HEK293 (cell line): ENCODE data around the gene RPS6KA2.

Experiments
- CTCF ChIA-PET: fragments of 350-600 bp; formaldehyde crosslinking; extraction: SDS; loops from one replicate; lab custom pipeline; 2021; ENCODE audit warnings: antibody characterized with exemption; lab: Yijun Ruan, JAX
- POLR2A ChIA-PET: fragments of 300-600 bp; formaldehyde crosslinking; extraction: SDS; loops from one replicate; lab custom pipeline; 2020; ENCODE audit warnings: antibody characterized with exemption, inconsistent platforms; lab: Yijun Ruan, JAX
- H3K27ac ChIP-seq: fragments of 200-500 bp; sonication (Bioruptor generic); 2 replicates; pipeline ENCODE4 v1.5.1; 2014; ENCODE audit warnings: low read depth, low read length, control low read depth, inconsistent platforms; ENCODE audit errors: extremely low read depth
- H3K36me3 ChIP-seq, 2 experiments: fragments of 200-500 bp in 1 of 2; sonication (Bioruptor generic) in 1 of 2; 1 replicate in 1 of 2; 2 replicates in 1 of 2; pipeline ENCODE4 v1.5.1; 2014 to 2017; ENCODE audit warnings: inconsistent platforms in 2 of 2, low read length in 2 of 2; ENCODE audit not compliant: control insufficient read depth in 2 of 2, insufficient read depth in 1 of 2
- H3K4me1 ChIP-seq: fragments of 200-500 bp; sonication (Bioruptor generic); 2 replicates; pipeline ENCODE4 v1.5.1; 2014; ENCODE audit warnings: mild to moderate bottlenecking, low read length, inconsistent platforms; ENCODE audit not compliant: control insufficient read depth, insufficient read depth
- H3K4me3 ChIP-seq: 2 replicates; pipeline ENCODE4 v1.5.1; 2011; ENCODE audit warnings: low read depth, mild to moderate bottlenecking, control low read depth, low read length, moderate library complexity
- H3K9me3 ChIP-seq: fragments of 200-500 bp; sonication (Bioruptor generic); 2 replicates; pipeline ENCODE4 v1.5.1; 2014; ENCODE audit warnings: low read depth, low read length, inconsistent platforms; ENCODE audit not compliant: control insufficient read depth, insufficient read depth
- GLI2 ChIP-seq: fragments of 450-650 bp; formaldehyde crosslinking; IDR thresholded peaks from 2 replicates; pipeline ENCODE4; 2017; ENCODE audit warnings: missing biosample characterization, missing genetic modification characterization, low read depth, borderline replicate concordance
- KLF16 ChIP-seq: fragments of 450-650 bp; formaldehyde crosslinking; IDR thresholded peaks from 2 replicates; pipeline ENCODE4 v1.5.1; 2017; ENCODE audit warnings: missing biosample characterization, missing genetic modification characterization
- SP7 ChIP-seq: fragments of 450-650 bp; formaldehyde crosslinking; IDR thresholded peaks from 2 replicates; pipeline ENCODE4 v1.5.1; 2016; ENCODE audit warnings: missing biosample characterization, missing genetic modification characterization
- YY2 ChIP-seq: fragments of 450-650 bp; formaldehyde crosslinking; IDR thresholded peaks from 2 replicates; pipeline ENCODE4 v1.5.1; 2016; ENCODE audit warnings: missing biosample characterization, missing genetic modification characterization
- ZBTB1 ChIP-seq: fragments of 450-650 bp; formaldehyde crosslinking; IDR thresholded peaks from 2 replicates; pipeline ENCODE4 v1.5.1; 2016; ENCODE audit warnings: missing biosample characterization, missing genetic modification characterization
- ZNF16 ChIP-seq: fragments of 450-650 bp; formaldehyde crosslinking; IDR thresholded peaks from 2 replicates; pipeline ENCODE4 v1.5.1; 2016; ENCODE audit warnings: low read depth, missing biosample characterization, missing genetic modification characterization
- ZNF311 ChIP-seq: fragments of 450-650 bp; formaldehyde crosslinking; IDR thresholded peaks from 2 replicates; pipeline ENCODE4 v1.5.1; 2017; ENCODE audit warnings: missing biosample characterization, missing genetic modification characterization, borderline replicate concordance
- ZNF561 ChIP-seq: fragments of 450-650 bp; IDR thresholded peaks from 2 replicates; pipeline ENCODE4 v1.5.1; 2018; ENCODE audit warnings: missing biosample characterization, missing genetic modification characterization, borderline replicate concordance
- ZNF664 ChIP-seq: fragments of 450-650 bp; formaldehyde crosslinking; IDR thresholded peaks from 2 replicates; pipeline ENCODE4 v1.5.1; 2016; ENCODE audit warnings: missing biosample characterization, missing genetic modification characterization
- TF ChIP-seq, protein P1 (sequence below): fragments of 450-650 bp; formaldehyde crosslinking; IDR thresholded peaks from 2 replicates; pipeline ENCODE4 v1.5.1; 2017; ENCODE audit warnings: missing biosample characterization, missing genetic modification characterization
- TF ChIP-seq, protein P2 (sequence below): fragments of 450-650 bp; formaldehyde crosslinking; IDR thresholded peaks from 2 replicates; pipeline ENCODE4 v1.5.1; 2016; ENCODE audit warnings: missing biosample characterization, missing genetic modification characterization, low read depth
- TF ChIP-seq, protein P3 (sequence below): fragments of 450-650 bp; formaldehyde crosslinking; IDR thresholded peaks from 2 replicates; pipeline ENCODE4 v1.5.1; 2017; ENCODE audit warnings: missing biosample characterization, missing genetic modification characterization
- TF ChIP-seq, protein P4 (sequence below): fragments of 450-650 bp; formaldehyde crosslinking; IDR thresholded peaks from 2 replicates; pipeline ENCODE4 v1.5.1; 2016; ENCODE audit warnings: missing biosample characterization, missing genetic modification characterization
- TF ChIP-seq, protein P5 (sequence below): fragments of 450-650 bp; formaldehyde crosslinking; IDR thresholded peaks from 2 replicates; pipeline ENCODE4 v1.5.1; 2016; ENCODE audit warnings: missing biosample characterization, missing genetic modification characterization
- TF ChIP-seq, protein P6 (sequence below): fragments of 450-650 bp; formaldehyde crosslinking; conservative IDR thresholded peaks from 2 replicates; pipeline ENCODE4 v1.5.1; 2016; ENCODE audit warnings: low read depth, missing biosample characterization, missing genetic modification characterization
- TF ChIP-seq, protein P7 (sequence below): fragments of 450-650 bp; IDR thresholded peaks from 2 replicates; pipeline ENCODE4 v1.5.1; 2018; ENCODE audit warnings: missing biosample characterization, missing genetic modification characterization

The RPS6KA2 gene

DNA sequence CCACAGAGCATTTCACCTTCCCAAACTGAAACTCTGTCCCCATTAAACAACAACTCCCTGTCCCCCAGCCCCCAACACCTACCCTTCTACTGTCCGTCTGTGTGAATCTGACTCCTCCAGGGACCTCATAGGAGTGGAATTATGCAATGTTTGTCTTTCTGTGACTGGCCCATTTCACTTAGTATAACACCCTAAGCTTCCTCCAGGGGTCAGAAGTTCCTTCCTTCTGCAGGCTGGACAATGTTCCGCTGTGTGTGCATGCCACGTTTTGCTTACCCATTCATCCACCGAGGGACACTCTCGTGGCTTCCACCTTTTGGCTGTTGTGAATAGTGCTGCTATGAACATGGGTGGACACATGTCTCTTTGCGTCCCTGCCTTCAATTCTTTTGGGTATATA is 206.7 kb downstream of the RPS6KA2 start:
- peaks cover 0 to 14% of the 10 kb centered on the region in 2 experiments; a peak in 2 of 3 replicates for H3K36me3 ChIP-seq
- H3K27ac ChIP-seq, result no peak overlapping the region
- no peak overlapping the region for H3K4me3 ChIP-seq
- H3K4me1 ChIP-seq, result no peaks in the 10 kb centered on the region
- ChIA-PET CTCF (interaction anchor here (0.6 kb wide), 2 partner anchors 39 to 553 kb away, joined by 4 read pairs; no protein-coding TSS in a partner anchor), POLR2A (no interaction called here)
- TF ChIP-seq, protein P1, sequence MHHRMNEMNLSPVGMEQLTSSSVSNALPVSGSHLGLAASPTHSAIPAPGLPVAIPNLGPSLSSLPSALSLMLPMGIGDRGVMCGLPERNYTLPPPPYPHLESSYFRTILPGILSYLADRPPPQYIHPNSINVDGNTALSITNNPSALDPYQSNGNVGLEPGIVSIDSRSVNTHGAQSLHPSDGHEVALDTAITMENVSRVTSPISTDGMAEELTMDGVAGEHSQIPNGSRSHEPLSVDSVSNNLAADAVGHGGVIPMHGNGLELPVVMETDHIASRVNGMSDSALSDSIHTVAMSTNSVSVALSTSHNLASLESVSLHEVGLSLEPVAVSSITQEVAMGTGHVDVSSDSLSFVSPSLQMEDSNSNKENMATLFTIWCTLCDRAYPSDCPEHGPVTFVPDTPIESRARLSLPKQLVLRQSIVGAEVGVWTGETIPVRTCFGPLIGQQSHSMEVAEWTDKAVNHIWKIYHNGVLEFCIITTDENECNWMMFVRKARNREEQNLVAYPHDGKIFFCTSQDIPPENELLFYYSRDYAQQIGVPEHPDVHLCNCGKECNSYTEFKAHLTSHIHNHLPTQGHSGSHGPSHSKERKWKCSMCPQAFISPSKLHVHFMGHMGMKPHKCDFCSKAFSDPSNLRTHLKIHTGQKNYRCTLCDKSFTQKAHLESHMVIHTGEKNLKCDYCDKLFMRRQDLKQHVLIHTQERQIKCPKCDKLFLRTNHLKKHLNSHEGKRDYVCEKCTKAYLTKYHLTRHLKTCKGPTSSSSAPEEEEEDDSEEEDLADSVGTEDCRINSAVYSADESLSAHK (tag by site-specific recombination), result no peak
- TF ChIP-seq, protein P2, sequence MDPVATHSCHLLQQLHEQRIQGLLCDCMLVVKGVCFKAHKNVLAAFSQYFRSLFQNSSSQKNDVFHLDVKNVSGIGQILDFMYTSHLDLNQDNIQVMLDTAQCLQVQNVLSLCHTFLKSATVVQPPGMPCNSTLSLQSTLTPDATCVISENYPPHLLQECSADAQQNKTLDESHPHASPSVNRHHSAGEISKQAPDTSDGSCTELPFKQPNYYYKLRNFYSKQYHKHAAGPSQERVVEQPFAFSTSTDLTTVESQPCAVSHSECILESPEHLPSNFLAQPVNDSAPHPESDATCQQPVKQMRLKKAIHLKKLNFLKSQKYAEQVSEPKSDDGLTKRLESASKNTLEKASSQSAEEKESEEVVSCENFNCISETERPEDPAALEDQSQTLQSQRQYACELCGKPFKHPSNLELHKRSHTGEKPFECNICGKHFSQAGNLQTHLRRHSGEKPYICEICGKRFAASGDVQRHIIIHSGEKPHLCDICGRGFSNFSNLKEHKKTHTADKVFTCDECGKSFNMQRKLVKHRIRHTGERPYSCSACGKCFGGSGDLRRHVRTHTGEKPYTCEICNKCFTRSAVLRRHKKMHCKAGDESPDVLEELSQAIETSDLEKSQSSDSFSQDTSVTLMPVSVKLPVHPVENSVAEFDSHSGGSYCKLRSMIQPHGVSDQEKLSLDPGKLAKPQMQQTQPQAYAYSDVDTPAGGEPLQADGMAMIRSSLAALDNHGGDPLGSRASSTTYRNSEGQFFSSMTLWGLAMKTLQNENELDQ (tag by site-specific recombination), result no peak
- TF ChIP-seq KLF16 (tag by site-specific recombination) (no peak), GLI2 (tag by site-specific recombination) (no peak), YY2 (tag by site-specific recombination) (no peak), ZNF16 (tag by site-specific recombination) (no peak)
- TF ChIP-seq, protein P3, sequence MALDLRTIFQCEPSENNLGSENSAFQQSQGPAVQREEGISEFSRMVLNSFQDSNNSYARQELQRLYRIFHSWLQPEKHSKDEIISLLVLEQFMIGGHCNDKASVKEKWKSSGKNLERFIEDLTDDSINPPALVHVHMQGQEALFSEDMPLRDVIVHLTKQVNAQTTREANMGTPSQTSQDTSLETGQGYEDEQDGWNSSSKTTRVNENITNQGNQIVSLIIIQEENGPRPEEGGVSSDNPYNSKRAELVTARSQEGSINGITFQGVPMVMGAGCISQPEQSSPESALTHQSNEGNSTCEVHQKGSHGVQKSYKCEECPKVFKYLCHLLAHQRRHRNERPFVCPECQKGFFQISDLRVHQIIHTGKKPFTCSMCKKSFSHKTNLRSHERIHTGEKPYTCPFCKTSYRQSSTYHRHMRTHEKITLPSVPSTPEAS (tag by site-specific recombination), result no peak
- H3K9me3 ChIP-seq, result no peaks in the 10 kb centered on the region

DNA sequence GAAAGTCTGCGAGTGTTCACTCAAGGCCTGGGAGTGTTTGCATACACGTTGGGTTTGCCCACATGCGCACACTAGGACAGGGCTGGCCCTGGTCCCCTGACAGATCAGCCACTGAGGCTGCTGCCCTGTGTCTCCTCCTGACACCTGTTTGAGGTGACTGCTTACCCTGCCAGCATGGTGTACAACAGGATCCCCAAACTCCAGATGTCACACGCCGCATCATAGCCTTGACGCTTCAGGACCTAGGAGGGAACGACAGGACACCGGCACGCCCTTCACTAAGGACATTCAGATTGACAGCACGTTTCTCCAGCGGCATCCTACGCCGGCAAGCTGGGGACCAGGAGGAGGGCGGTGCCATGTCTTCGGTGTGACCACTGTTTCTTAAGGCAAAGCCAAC is 207.3 kb downstream of the RPS6KA2 start:
- CTCF ChIA-PET, result interaction anchor here (0.6 to 1.0 kb wide), 2 partner anchors 200 to 552 kb away, joined by 3 to 4 read pairs; no protein-coding TSS in a partner anchor

More for the DNA sequence above, 207.3 kb downstream of the RPS6KA2 start:
- Histone ChIP-seq H3K4me1 (no peaks in the 10 kb centered on the region), H3K9me3 (no peaks in the 10 kb centered on the region), H3K27ac (no peak overlapping the region), H3K4me3 (no peak overlapping the region), H3K36me3 (peaks cover 0 to 14% of the 10 kb centered on the region in 2 experiments; a peak in 2 of 3 replicates)
- POLR2A ChIA-PET, result no interaction called here
- TF ChIP-seq, protein P4, sequence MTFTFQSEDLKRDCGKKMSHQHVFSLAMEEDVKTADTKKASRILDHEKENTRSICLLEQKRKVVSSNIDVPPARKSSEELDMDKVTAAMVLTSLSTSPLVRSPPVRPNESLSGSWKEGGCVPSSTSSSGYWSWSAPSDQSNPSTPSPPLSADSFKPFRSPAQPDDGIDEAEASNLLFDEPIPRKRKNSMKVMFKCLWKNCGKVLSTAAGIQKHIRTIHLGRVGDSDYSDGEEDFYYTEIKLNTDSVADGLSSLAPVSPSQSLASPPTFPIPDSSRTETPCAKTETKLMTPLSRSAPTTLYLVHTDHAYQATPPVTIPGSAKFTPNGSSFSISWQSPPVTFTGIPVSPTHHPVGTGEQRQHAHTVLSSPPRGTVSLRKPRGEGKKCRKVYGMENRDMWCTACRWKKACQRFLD (tag by site-specific recombination), result no peak
- no peak for TF ChIP-seq SP7 (tag by site-specific recombination)
- TF ChIP-seq, protein P5, sequence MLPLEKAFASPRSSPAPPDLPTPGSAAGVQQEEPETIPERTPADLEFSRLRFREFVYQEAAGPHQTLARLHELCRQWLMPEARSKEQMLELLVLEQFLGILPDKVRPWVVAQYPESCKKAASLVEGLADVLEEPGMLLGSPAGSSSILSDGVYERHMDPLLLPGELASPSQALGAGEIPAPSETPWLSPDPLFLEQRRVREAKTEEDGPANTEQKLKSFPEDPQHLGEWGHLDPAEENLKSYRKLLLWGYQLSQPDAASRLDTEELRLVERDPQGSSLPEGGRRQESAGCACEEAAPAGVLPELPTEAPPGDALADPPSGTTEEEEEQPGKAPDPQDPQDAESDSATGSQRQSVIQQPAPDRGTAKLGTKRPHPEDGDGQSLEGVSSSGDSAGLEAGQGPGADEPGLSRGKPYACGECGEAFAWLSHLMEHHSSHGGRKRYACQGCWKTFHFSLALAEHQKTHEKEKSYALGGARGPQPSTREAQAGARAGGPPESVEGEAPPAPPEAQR (tag by site-specific recombination), result no peak
- TF ChIP-seq, protein P6, sequence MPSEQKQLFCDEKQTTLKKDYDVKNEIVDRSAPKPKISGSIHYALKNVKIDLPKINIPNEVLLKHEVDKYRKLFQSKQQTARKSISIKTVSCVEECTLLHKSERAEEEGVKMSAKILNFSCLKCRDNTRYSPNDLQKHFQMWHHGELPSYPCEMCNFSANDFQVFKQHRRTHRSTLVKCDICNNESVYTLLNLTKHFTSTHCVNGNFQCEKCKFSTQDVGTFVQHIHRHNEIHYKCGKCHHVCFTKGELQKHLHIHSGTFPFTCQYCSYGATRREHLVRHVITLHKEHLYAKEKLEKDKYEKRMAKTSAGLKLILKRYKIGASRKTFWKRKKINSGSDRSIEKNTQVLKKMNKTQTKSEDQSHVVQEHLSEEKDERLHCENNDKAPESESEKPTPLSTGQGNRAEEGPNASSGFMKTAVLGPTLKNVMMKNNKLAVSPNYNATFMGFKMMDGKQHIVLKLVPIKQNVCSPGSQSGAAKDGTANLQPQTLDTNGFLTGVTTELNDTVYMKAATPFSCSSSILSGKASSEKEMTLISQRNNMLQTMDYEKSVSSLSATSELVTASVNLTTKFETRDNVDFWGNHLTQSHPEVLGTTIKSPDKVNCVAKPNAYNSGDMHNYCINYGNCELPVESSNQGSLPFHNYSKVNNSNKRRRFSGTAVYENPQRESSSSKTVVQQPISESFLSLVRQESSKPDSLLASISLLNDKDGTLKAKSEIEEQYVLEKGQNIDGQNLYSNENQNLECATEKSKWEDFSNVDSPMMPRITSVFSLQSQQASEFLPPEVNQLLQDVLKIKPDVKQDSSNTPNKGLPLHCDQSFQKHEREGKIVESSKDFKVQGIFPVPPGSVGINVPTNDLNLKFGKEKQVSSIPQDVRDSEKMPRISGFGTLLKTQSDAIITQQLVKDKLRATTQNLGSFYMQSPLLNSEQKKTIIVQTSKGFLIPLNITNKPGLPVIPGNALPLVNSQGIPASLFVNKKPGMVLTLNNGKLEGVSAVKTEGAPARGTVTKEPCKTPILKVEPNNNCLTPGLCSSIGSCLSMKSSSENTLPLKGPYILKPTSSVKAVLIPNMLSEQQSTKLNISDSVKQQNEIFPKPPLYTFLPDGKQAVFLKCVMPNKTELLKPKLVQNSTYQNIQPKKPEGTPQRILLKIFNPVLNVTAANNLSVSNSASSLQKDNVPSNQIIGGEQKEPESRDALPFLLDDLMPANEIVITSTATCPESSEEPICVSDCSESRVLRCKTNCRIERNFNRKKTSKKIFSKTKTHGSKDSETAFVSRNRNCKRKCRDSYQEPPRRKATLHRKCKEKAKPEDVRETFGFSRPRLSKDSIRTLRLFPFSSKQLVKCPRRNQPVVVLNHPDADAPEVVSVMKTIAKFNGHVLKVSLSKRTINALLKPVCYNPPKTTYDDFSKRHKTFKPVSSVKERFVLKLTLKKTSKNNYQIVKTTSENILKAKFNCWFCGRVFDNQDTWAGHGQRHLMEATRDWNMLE (tag by site-specific recombination), result no peak
- no peak for TF ChIP-seq ZBTB1 (tag by site-specific recombination)
- no peak for TF ChIP-seq ZNF561 (tag by site-specific recombination)
- no peak for TF ChIP-seq ZNF311 (tag by site-specific recombination)
- TF ChIP-seq, protein P7, sequence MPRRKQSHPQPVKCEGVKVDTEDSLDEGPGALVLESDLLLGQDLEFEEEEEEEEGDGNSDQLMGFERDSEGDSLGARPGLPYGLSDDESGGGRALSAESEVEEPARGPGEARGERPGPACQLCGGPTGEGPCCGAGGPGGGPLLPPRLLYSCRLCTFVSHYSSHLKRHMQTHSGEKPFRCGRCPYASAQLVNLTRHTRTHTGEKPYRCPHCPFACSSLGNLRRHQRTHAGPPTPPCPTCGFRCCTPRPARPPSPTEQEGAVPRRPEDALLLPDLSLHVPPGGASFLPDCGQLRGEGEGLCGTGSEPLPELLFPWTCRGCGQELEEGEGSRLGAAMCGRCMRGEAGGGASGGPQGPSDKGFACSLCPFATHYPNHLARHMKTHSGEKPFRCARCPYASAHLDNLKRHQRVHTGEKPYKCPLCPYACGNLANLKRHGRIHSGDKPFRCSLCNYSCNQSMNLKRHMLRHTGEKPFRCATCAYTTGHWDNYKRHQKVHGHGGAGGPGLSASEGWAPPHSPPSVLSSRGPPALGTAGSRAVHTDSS, result no peak
- TF ChIP-seq ZNF664, result no peak
